ENCODE measurements around the gene DICER1.
"Not testable (repeated sequence)": the region's sequence is repeated elsewhere in the genome, so short reads cannot be mapped to it uniquely, and the experiment has no call there.

The DICER1 gene

GRCh38 chr14:95140060-95140858, 17.1 kb downstream of the DICER1 start:
- no peak for DNase-seq (ENCODE audit: low read depth in 1 of 2, low spot score in 1 of 2)
- in situ Hi-C loops (cut with HindIII; ENCODE audit: low pct_unique_long_range_greater_than_20kb, low sequenced_read_pairs), result no loop called here
- no peak for TF ChIP-seq JUND (IDR thresholded peaks at IDR 0.05; ENCODE audit: low read depth)

DNA sequence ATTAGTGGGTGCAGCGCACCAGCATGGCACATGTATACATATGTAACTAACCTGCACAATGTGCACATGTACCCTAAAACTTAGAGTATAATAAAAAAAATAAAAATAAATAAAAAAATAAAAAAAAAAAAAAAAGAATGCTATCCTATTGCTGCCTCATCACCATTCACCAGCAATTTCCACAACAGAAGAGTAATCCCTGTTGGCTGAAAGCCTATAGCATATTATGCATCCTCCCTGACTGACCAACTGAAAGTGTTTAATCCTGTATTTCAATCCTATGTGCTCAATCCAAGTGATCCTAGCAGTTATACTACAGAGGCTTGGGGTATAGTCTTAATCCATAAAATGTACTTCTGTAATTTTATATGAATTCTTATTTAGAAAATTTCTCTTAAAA, 18.5 kb downstream of the DICER1 start:
- in situ Hi-C loops (cut with HindIII; ENCODE audit: low pct_unique_long_range_greater_than_20kb, low sequenced_read_pairs), result no loop called here
- no peak for TF ChIP-seq JUND (IDR thresholded peaks at IDR 0.05; ENCODE audit: low read depth)
- no peak for DNase-seq (ENCODE audit: low read depth in 1 of 2, low spot score in 1 of 2)

DNA sequence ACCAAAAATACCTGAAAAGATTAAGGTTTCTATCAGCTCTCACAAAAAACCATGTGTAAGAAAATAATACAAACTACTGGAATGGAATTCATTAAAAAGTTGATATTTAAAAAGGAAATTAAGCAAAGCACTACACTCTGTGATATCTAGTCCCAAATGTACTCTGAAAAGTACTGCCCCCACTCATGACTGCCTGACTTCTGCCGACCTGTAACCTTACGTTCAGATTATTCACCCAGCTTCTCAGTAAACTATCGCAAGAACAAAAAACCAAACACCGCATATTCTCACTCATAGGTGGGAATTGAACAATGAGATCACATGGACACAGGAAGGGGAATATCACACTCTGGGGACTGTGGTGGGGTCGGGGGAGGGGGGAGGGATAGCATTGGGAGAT, 18.9 kb downstream of the DICER1 start:
- in situ Hi-C loops (cut with HindIII; ENCODE audit: low pct_unique_long_range_greater_than_20kb, low sequenced_read_pairs), result not testable (repeated sequence)

GRCh38 chr14:95137804-95138167, 19.5 kb downstream of the DICER1 start:
- in situ Hi-C loops (cut with HindIII; ENCODE audit: low pct_unique_long_range_greater_than_20kb, low sequenced_read_pairs), result no loop called here
- no peak for DNase-seq (ENCODE audit: low read depth in 1 of 2, low spot score in 1 of 2)

More for the DNA sequence above, 18.9 kb downstream of the DICER1 start:
- not testable (repeated sequence) for DNase-seq (ENCODE audit: low read depth in 1 of 2, low spot score in 1 of 2)

GRCh38 chr14:95137164-95137803, 20.0 kb downstream of the DICER1 start:
- in situ Hi-C loops (cut with HindIII; ENCODE audit: low pct_unique_long_range_greater_than_20kb, low sequenced_read_pairs), result no loop called here
- DNase-seq (ENCODE audit: low read depth in 1 of 2, low spot score in 1 of 2), result no peak
- TF ChIP-seq JUND (IDR thresholded peaks at IDR 0.05; ENCODE audit: low read depth), result no peak

More at GRCh38 chr14:95137804-95138167, 19.5 kb downstream of the DICER1 start:
- TF ChIP-seq JUND (IDR thresholded peaks at IDR 0.05; ENCODE audit: low read depth), result no peak

DNA sequence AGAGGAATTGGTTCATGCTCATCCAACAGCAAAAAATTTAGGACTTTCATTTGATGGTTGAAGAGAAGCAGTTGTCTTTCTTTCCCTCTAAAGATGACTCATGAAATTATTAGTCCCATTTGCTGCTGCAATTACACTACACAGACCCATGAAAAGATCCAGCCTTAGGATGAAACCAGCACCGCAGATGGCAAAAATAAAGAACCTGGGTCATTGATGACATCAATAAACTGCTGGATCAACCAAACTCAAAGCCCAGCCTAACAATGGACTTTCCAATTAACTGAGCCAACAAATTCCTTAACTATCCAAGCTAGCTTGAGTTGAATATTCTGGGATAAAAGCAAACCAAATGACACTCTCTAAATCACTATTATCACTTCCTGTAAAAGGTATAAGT, 20.7 kb downstream of the DICER1 start:
- no peak for DNase-seq (ENCODE audit: low read depth in 1 of 2, low spot score in 1 of 2)
- in situ Hi-C loops (cut with HindIII; ENCODE audit: low pct_unique_long_range_greater_than_20kb, low sequenced_read_pairs), result no loop called here
- TF ChIP-seq JUND (IDR thresholded peaks at IDR 0.05; ENCODE audit: low read depth), result no peak

GRCh38 chr14:95134304-95134933, 22.9 kb downstream of the DICER1 start:
- in situ Hi-C loops (cut with HindIII; ENCODE audit: low pct_unique_long_range_greater_than_20kb, low sequenced_read_pairs), result no loop called here
- TF ChIP-seq JUND (IDR thresholded peaks at IDR 0.05; ENCODE audit: low read depth), result no peak
- no peak for DNase-seq (ENCODE audit: low read depth in 1 of 2, low spot score in 1 of 2)

GRCh38 chr14:95133282-95133681, 24.0 kb downstream of the DICER1 start:
- TF ChIP-seq JUND (IDR thresholded peaks at IDR 0.05; ENCODE audit: low read depth), result no peak
- no peak for DNase-seq (ENCODE audit: low read depth in 1 of 2, low spot score in 1 of 2)
- in situ Hi-C loops (cut with HindIII; ENCODE audit: low pct_unique_long_range_greater_than_20kb, low sequenced_read_pairs), result no loop called here

DNA sequence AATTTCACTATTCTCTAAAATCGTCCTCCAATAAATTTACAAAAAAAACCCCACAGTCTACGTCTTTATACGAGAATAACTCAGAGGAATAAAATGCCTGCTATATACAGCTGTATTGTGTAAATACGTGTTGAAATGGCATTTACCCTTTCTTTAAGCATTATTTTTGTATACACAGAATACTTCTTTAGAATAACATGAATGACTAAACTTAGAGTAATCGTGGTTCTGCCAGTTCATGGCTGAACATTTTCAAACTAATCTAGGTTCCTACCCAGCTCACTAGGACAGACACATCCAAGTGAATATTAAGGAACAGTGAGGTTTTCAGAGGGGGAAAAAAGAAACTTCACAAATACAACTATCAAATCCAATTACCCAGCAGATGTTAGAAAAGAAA, 24.6 kb downstream of the DICER1 start:
- DNase-seq (ENCODE audit: low read depth in 1 of 2, low spot score in 1 of 2), result no peak
- in situ Hi-C loops (cut with HindIII; ENCODE audit: low pct_unique_long_range_greater_than_20kb, low sequenced_read_pairs), result no loop called here
- TF ChIP-seq JUND (IDR thresholded peaks at IDR 0.05; ENCODE audit: low read depth), result no peak

GRCh38 chr14:95130549-95130948, 26.8 kb downstream of the DICER1 start:
- no peak for DNase-seq (ENCODE audit: low read depth in 1 of 2, low spot score in 1 of 2)
- no peak for TF ChIP-seq JUND (IDR thresholded peaks at IDR 0.05; ENCODE audit: low read depth)
- in situ Hi-C loops (cut with HindIII; ENCODE audit: low pct_unique_long_range_greater_than_20kb, low sequenced_read_pairs), result no loop called here

DNA sequence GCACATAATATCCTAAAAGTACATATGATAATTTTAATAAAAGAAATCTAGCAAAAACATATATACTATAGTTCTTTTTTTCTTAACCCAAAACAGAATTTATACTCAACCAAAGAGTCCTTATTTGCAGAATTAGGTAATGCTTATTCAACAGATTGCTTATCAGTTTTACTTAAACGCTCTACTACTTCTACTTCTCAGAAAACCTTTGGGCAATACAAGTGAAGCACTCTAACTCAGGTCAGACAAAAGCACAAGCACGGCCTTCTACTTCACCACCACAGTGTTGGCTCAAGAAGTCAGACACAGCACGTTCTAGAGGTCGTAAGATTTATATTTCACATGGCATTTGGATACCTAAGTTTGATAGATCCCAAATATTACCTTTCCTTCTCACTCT, 29.2 kb downstream of the DICER1 start:
- TF ChIP-seq JUND (IDR thresholded peaks at IDR 0.05; ENCODE audit: low read depth), result no peak
- in situ Hi-C loops (cut with HindIII; ENCODE audit: low pct_unique_long_range_greater_than_20kb, low sequenced_read_pairs), result no loop called here
- no peak for DNase-seq (ENCODE audit: low read depth in 1 of 2, low spot score in 1 of 2)

DNA sequence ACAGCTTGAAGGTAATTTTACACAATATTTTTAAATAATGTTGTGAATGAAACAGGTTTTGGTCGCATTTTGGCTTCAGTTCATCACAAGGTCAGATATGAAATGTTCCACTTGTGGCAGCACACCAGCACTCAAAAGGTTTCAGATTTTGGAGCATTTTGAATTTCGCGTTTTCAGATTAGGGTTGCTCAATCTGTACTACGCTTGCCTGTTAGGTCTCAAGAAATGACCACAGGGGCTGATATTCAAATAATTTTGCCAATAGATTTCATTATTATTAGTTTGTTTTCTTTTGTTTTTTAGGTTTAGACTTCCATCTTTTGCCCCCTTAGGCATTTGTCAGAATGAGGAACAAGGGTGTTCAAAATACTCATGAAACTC, 29.8 kb downstream of the DICER1 start:
- no peak for TF ChIP-seq JUND (IDR thresholded peaks at IDR 0.05; ENCODE audit: low read depth)
- DNase-seq (ENCODE audit: low read depth in 1 of 2, low spot score in 1 of 2), result no peak
- in situ Hi-C loops (cut with HindIII; ENCODE audit: low pct_unique_long_range_greater_than_20kb, low sequenced_read_pairs), result no loop called here

DNA sequence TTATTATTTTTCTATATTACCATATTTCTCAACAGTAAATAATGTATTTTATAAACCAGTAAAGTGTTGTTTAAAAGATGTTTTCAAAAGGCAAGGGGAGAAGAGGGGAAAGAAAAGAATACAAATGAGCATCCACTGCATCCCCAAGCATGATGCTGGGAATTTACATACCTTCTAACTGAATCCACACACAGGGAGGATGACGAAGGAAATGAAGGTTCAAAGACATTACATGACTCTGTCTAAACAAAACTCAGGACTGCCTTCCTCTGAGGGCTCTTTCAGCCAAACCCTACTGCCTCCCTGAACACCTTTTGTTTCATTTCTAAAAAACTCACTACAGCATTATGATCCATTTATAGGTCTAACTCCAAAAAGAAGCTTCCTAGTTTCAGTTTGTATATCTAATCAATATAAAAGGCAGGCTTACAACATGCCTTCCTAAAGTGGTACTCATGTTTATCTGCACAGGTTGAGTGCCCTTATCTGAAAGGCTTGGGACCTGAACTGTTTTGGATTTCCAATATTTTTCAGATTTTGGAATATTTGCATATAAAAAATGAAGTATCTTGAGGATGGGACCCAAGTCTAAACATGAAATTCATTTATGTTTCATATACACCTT, 30.3 kb downstream of the DICER1 start:
- no peak for DNase-seq (ENCODE audit: low read depth in 1 of 2, low spot score in 1 of 2)
- in situ Hi-C loops (cut with HindIII; ENCODE audit: low pct_unique_long_range_greater_than_20kb, low sequenced_read_pairs), result no loop called here
- no peak for TF ChIP-seq JUND (IDR thresholded peaks at IDR 0.05; ENCODE audit: low read depth)

All from T47D (cell line).